Measurements from ENCODE around the gene CLDN7. TPM values are rescaled to one million over a fixed set of nuclear protein-coding genes. Genes with fewer than 3 reads are reported as not detected.

CLDN7 gene
- total RNA-seq, 3 donors from 2014 or later (not counting 1 experiment from before 2014, with no cell fraction given) = 0.99 to 1.8 (median 1.7) TPM

DNA sequence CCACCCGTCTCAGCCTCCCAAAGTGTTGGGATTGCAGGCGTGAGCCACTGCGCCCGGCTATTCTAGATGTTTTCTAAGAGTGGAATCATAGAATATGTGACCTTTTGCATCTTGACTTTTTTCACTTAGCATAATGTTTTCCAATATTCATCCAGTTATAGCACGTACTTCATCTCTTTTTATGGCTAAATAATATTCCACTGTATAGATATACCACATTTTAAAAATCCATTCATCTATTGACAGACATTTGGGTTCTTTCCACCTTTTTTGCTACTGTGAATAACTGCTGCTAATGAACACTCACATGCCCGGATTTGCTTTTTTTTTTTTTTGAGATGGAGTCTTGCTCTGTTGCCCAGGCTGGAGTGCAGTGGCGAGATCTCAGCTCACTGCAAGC, 41.9 kb upstream of the CLDN7 start:
- TF ChIP-seq CTCF (IDR thresholded peaks at IDR 0.05) = no peak
- no peak overlapping the region for H3K27ac Mint-ChIP-seq
- peaks cover 24% of the 10 kb centered on the region for H3K4me1 ChIP-seq (ENCODE audit: control insufficient read depth, insufficient read depth, low read length)
- DNase-seq = no peak
- intact Hi-C loops (cut with micrococcal nuclease) = no loop called here
- H3K36me3 Mint-ChIP-seq = no peaks in the 10 kb centered on the region
- H3K4me3 Mint-ChIP-seq = peak overlapping the region; percentile 21
- peaks cover 15 to 20% of the 10 kb centered on the region in 2 donors for H3K4me1 Mint-ChIP-seq
- no peaks in the 10 kb centered on the region for H3K9me3 Mint-ChIP-seq
- WGBS (ENCODE audit: insufficient coverage) = 97% methylated on average over 5 of the region's 7 CpGs
- peaks cover 0 to 5% of the 10 kb centered on the region in 2 donors for H3K27me3 Mint-ChIP-seq (ENCODE audit: low read depth in 2 of 2)
- H3K9me3 ChIP-seq (ENCODE audit: control insufficient read depth, insufficient read depth, low read length) = no peaks in the 10 kb centered on the region
- H3K4me3 ChIP-seq (ENCODE audit: low read length) = no peak overlapping the region
- no peaks in the 10 kb centered on the region for H3K36me3 ChIP-seq (ENCODE audit: control insufficient read depth, insufficient read depth, low read length)
- ATAC-seq = no peak
- H3K27ac ChIP-seq (ENCODE audit: low read length) = no peak overlapping the region
- H3K27me3 ChIP-seq (ENCODE audit: control insufficient read depth, insufficient read depth, low read length) = no peaks in the 10 kb centered on the region

- 5% methylated on average over 51 of the region's 51 CpGs for WGBS (ENCODE audit: insufficient coverage)
- Histone ChIP-seq H3K9me3 (ENCODE audit: control insufficient read depth, insufficient read depth, low read length) (no peaks in the 10 kb centered on the region), H3K4me1 (ENCODE audit: control insufficient read depth, insufficient read depth, low read length) (peaks cover 28% of the 10 kb centered on the region), H3K27me3 (ENCODE audit: control insufficient read depth, insufficient read depth, low read length) (peaks cover 18% of the 10 kb centered on the region), H3K4me3 (ENCODE audit: low read length) (no peak overlapping the region), H3K27ac (ENCODE audit: low read length) (no peak overlapping the region), H3K36me3 (ENCODE audit: control insufficient read depth, insufficient read depth, low read length) (no peaks in the 10 kb centered on the region)
- Mint-ChIP-seq H3K27ac (no peak overlapping the region), H3K9me3 (no peaks in the 10 kb centered on the region), H3K27me3 (ENCODE audit: low read depth in 2 of 2) (peaks cover 7 to 17% of the 10 kb centered on the region in 2 donors), H3K4me1 (peaks cover 19 to 24% of the 10 kb centered on the region in 2 donors), H3K4me3 (peak overlapping the region; percentile 95), H3K36me3 (no peaks in the 10 kb centered on the region)
- ATAC-seq = peak; percentile 46 to 63 (median 49)
- peak; percentile 71 to 83 for DNase-seq
- peak; percentile 92 for TF ChIP-seq CTCF (IDR thresholded peaks at IDR 0.05)
- intact Hi-C loops (cut with micrococcal nuclease) = loop anchor here (1.0 kb wide), 1 partner anchor 16 kb away; no protein-coding TSS in a partner anchor
Observed at GRCh38 chr17:7296189-7296861, 34.0 kb upstream of the CLDN7 start.

GRCh38 chr17:7295230-7296180, 33.2 kb upstream of the CLDN7 start:
- Histone ChIP-seq H3K4me3 (ENCODE audit: low read length) (no peak overlapping the region), H3K36me3 (ENCODE audit: control insufficient read depth, insufficient read depth, low read length) (no peaks in the 10 kb centered on the region), H3K4me1 (ENCODE audit: control insufficient read depth, insufficient read depth, low read length) (peaks cover 28% of the 10 kb centered on the region), H3K27ac (ENCODE audit: low read length) (no peak overlapping the region), H3K27me3 (ENCODE audit: control insufficient read depth, insufficient read depth, low read length) (peaks cover 18% of the 10 kb centered on the region), H3K9me3 (ENCODE audit: control insufficient read depth, insufficient read depth, low read length) (no peaks in the 10 kb centered on the region)
- TF ChIP-seq CTCF (IDR thresholded peaks at IDR 0.05) = no peak
- intact Hi-C loops (cut with micrococcal nuclease) = loop anchor here (1.0 kb wide), 1 partner anchor 15 kb away; no protein-coding TSS in a partner anchor
- no peak for ATAC-seq
- Mint-ChIP-seq H3K9me3 (no peaks in the 10 kb centered on the region), H3K27me3 (ENCODE audit: low read depth in 2 of 2) (peaks cover 7 to 20% of the 10 kb centered on the region in 2 donors), H3K4me1 (peaks cover 19 to 24% of the 10 kb centered on the region in 2 donors), H3K27ac (peak overlapping the region in 1 of 2 donors; percentile 63), H3K4me3 (peak overlapping the region; percentile 95), H3K36me3 (no peaks in the 10 kb centered on the region)
- DNase-seq = peak in 1 of 2 donors; percentile 43
- WGBS (ENCODE audit: insufficient coverage) = 46% methylated on average over 42 of the region's 42 CpGs

Measured in natural killer cell (primary cell).